Measurements from ENCODE around the gene COL26A1.

Gene COL26A1

DNA sequence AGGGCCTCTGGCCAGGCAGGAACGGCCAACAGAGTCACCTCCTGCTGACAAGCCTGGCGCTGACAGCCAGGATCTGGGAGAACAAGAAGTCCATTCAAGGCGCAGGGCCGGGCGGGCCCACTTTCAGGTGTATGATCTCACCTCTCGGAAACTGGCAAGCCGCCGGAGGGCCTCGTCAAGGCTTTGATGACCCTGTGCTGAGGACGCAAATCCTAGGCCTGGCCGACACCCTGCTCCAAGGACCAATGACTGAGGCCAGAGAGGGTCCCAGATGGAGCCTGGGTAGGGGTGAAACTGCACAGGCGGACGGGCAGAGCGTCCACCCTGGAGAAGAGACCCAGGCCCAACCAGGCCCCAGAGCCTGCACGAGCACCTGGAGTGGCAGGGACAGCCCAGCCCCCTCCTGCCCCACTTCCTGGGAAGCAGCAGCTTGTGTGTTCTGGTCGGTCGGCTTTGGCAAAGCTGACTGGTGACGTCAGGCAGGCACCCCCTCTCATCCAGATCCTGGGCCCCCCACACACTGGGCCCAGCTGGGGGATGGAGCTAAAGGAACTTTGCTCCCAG, 235.8 kb downstream of the COL26A1 start:
- H3K4me3 ChIP-seq (ENCODE audit: low read length in 2 of 2): no peak overlapping the region
- H3K36me3 ChIP-seq (replicated peaks in 1 of 2; ENCODE audit: control insufficient read depth in 2 of 2, insufficient read depth in 2 of 2, low read length in 2 of 2): no peaks in the 10 kb centered on the region
- peak overlapping the region; percentile 33 for H2AFZ ChIP-seq (ENCODE audit: low read length)
- no peak overlapping the region for H3K14ac ChIP-seq (ENCODE audit: low read length)
- H2BK15ac ChIP-seq (ENCODE audit: low read length): no peak overlapping the region
- peak overlapping the region; percentile 84 for H2AK5ac ChIP-seq (ENCODE audit: low read depth, low read length)
- peak overlapping the region; percentile 1 for H3K18ac ChIP-seq (ENCODE audit: low read length)
- DNase-seq (ENCODE audit: low spot score): no peak
- no peaks in the 10 kb centered on the region for H3K9me3 ChIP-seq (replicated peaks in 1 of 2; ENCODE audit: control insufficient read depth in 2 of 2, insufficient read depth in 1 of 2, low read depth in 1 of 2, low read length in 2 of 2)
- H3K4ac ChIP-seq (ENCODE audit: low read length): no peak overlapping the region
- H3K27me3 ChIP-seq (ENCODE audit: control insufficient read depth in 3 of 3, insufficient read depth in 3 of 3, low read depth in 1 of 3, low read length in 3 of 3): peaks cover 0 to 17% (median 0%) of the 10 kb centered on the region in 3 experiments
- no peak overlapping the region for H2BK5ac ChIP-seq (ENCODE audit: low read length)
- no peak overlapping the region for H3K4me2 ChIP-seq (ENCODE audit: insufficient read depth, low read length, poor library complexity, severe bottlenecking)
- no peak overlapping the region for H3K23ac ChIP-seq (ENCODE audit: low read depth, low read length, poor library complexity)
- H4K8ac ChIP-seq (ENCODE audit: low read depth, low read length): no peak overlapping the region
- no peak overlapping the region for H3K9ac ChIP-seq (ENCODE audit: low read depth, low read length, poor library complexity)
- no peak overlapping the region for H2BK120ac ChIP-seq (ENCODE audit: low read depth, low read length)
- no peak overlapping the region for H3K27ac ChIP-seq (replicated peaks; ENCODE audit: low read length)
- no CpG with 5 or more reads among the region's 18 CpGs for WGBS, 2 donors (ENCODE audit: extremely low coverage in 2 of 2, insufficient read length in 2 of 2, insufficient replicate concordance in 1 of 2)
- peaks cover 0 to 6% of the 10 kb centered on the region in 2 donors for H3K4me1 ChIP-seq (ENCODE audit: control insufficient read depth in 2 of 2, insufficient read depth in 1 of 2, low read depth in 1 of 2, low read length in 2 of 2)
- H2BK12ac ChIP-seq (ENCODE audit: low read length): no peak overlapping the region
- H3K79me1 ChIP-seq (ENCODE audit: low read depth, low read length): no peaks in the 10 kb centered on the region
- H4K91ac ChIP-seq (ENCODE audit: low read depth, low read length, poor library complexity): no peak overlapping the region

DNA sequence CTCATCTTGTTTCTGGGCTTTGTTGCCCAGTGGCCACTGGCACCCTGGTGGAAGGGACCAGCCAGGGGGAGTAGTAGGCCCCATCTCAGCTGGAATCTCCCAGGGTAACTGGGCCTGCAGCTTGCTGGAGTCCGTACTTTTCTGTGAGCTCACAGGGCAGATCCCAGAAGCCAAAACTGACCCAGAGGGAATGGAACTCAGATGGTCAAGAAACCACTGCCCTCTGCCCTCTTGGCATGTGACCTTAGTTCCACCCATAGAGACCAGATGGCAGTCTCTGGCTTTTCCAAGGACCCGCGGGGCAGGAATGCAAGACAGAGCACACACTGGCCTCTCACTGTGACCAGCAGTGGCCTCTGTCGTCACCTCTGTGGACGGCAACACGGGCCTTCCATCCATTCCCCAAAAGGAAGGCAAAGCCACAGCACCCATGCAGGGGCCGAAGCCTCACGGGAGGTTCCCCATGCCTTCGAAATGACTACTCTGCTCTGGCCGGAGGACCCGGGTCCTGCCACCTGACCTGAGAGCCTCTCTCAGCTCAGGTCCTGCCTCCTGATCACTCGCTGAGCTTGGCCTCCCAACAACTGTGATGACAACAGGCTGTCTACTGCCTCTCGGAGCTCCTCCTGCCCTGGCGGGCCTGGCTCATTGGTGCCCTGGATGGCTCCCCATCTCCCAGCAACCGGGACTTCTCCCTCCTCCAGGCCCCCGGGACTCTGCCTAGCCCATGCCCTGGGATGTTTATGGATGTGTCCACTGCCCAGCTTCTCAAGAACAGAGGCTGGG, 236.5 kb downstream of the COL26A1 start:
- Histone ChIP-seq H2BK15ac (ENCODE audit: low read length) (peak overlapping the region; percentile 1), H3K4me1 (ENCODE audit: control insufficient read depth in 2 of 2, insufficient read depth in 1 of 2, low read depth in 1 of 2, low read length in 2 of 2) (peaks cover 0 to 6% of the 10 kb centered on the region in 2 donors), H2AK5ac (ENCODE audit: low read depth, low read length) (peak overlapping the region; percentile 56), H3K79me1 (ENCODE audit: low read depth, low read length) (no peaks in the 10 kb centered on the region), H3K14ac (ENCODE audit: low read length) (no peak overlapping the region), H3K23ac (ENCODE audit: low read depth, low read length, poor library complexity) (no peak overlapping the region), H3K4me2 (ENCODE audit: insufficient read depth, low read length, poor library complexity, severe bottlenecking) (no peak overlapping the region), H3K4me3 (ENCODE audit: low read length in 2 of 2) (no peak overlapping the region), H3K27me3 (ENCODE audit: control insufficient read depth in 3 of 3, insufficient read depth in 3 of 3, low read depth in 1 of 3, low read length in 3 of 3) (peaks cover 0 to 17% (median 0%) of the 10 kb centered on the region in 3 experiments), H4K8ac (ENCODE audit: low read depth, low read length) (no peak overlapping the region), H3K18ac (ENCODE audit: low read length) (peak overlapping the region; percentile 32), H2BK120ac (ENCODE audit: low read depth, low read length) (no peak overlapping the region), H4K91ac (ENCODE audit: low read depth, low read length, poor library complexity) (no peak overlapping the region), H3K4ac (ENCODE audit: low read length) (no peak overlapping the region), H2BK12ac (ENCODE audit: low read length) (no peak overlapping the region), H3K27ac (replicated peaks; ENCODE audit: low read length) (no peak overlapping the region), H3K9ac (ENCODE audit: low read depth, low read length, poor library complexity) (no peak overlapping the region), H2BK5ac (ENCODE audit: low read length) (no peak overlapping the region), H2AFZ (ENCODE audit: low read length) (peak overlapping the region; percentile 33), H3K36me3 (replicated peaks in 1 of 2; ENCODE audit: control insufficient read depth in 2 of 2, insufficient read depth in 2 of 2, low read length in 2 of 2) (no peaks in the 10 kb centered on the region), H3K9me3 (replicated peaks in 1 of 2; ENCODE audit: control insufficient read depth in 2 of 2, insufficient read depth in 1 of 2, low read depth in 1 of 2, low read length in 2 of 2) (no peaks in the 10 kb centered on the region)
- no CpG with 5 or more reads among the region's 16 CpGs for WGBS, 2 donors (ENCODE audit: extremely low coverage in 2 of 2, insufficient read length in 2 of 2, insufficient replicate concordance in 1 of 2)
- DNase-seq (ENCODE audit: low spot score): no peak

DNA sequence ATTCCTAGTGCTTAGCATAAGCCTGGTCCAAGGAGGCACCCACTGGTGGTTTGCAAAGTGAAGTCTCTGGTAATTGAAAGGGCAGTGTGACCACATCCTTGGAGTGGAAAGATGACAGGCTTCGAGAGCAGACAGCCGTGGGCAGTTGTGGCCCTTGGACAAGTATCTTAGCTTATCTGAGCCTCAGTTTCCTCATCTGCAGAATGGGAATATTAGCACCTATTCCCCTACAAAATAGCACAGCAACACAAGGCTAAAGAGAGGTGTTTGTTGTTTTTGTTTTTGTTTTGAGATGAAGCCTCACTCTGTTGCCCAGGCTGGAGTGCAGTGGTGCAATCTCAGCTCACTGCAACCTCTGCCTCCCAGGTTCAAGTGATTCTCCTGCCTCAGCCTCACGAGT, 237.1 kb downstream of the COL26A1 start:
- no CpG with 5 or more reads among the region's 3 CpGs for WGBS, 2 donors (ENCODE audit: extremely low coverage in 2 of 2, insufficient read length in 2 of 2, insufficient replicate concordance in 1 of 2)
- Histone ChIP-seq H2BK120ac (ENCODE audit: low read depth, low read length) (no peak overlapping the region), H4K8ac (ENCODE audit: low read depth, low read length) (no peak overlapping the region), H3K4me1 (ENCODE audit: control insufficient read depth in 2 of 2, insufficient read depth in 1 of 2, low read depth in 1 of 2, low read length in 2 of 2) (peaks cover 0 to 6% of the 10 kb centered on the region in 2 donors), H3K79me1 (ENCODE audit: low read depth, low read length) (no peaks in the 10 kb centered on the region), H2BK5ac (ENCODE audit: low read length) (no peak overlapping the region), H3K18ac (ENCODE audit: low read length) (no peak overlapping the region), H3K27me3 (ENCODE audit: control insufficient read depth in 3 of 3, insufficient read depth in 3 of 3, low read depth in 1 of 3, low read length in 3 of 3) (peaks cover 0 to 17% (median 0%) of the 10 kb centered on the region in 3 experiments), H3K9me3 (replicated peaks in 1 of 2; ENCODE audit: control insufficient read depth in 2 of 2, insufficient read depth in 1 of 2, low read depth in 1 of 2, low read length in 2 of 2) (no peaks in the 10 kb centered on the region), H3K36me3 (replicated peaks in 1 of 2; ENCODE audit: control insufficient read depth in 2 of 2, insufficient read depth in 2 of 2, low read length in 2 of 2) (no peaks in the 10 kb centered on the region), H2BK12ac (ENCODE audit: low read length) (no peak overlapping the region), H3K9ac (ENCODE audit: low read depth, low read length, poor library complexity) (no peak overlapping the region), H3K23ac (ENCODE audit: low read depth, low read length, poor library complexity) (no peak overlapping the region), H2AFZ (ENCODE audit: low read length) (no peak overlapping the region), H3K27ac (replicated peaks; ENCODE audit: low read length) (no peak overlapping the region), H3K4me2 (ENCODE audit: insufficient read depth, low read length, poor library complexity, severe bottlenecking) (no peak overlapping the region), H3K14ac (ENCODE audit: low read length) (no peak overlapping the region), H2BK15ac (ENCODE audit: low read length) (peak overlapping the region; percentile 1), H2AK5ac (ENCODE audit: low read depth, low read length) (peak overlapping the region; percentile 56), H3K4me3 (ENCODE audit: low read length in 2 of 2) (no peak overlapping the region), H3K4ac (ENCODE audit: low read length) (no peak overlapping the region), H4K91ac (ENCODE audit: low read depth, low read length, poor library complexity) (no peak overlapping the region)
- DNase-seq (ENCODE audit: low spot score): no peak

DNA sequence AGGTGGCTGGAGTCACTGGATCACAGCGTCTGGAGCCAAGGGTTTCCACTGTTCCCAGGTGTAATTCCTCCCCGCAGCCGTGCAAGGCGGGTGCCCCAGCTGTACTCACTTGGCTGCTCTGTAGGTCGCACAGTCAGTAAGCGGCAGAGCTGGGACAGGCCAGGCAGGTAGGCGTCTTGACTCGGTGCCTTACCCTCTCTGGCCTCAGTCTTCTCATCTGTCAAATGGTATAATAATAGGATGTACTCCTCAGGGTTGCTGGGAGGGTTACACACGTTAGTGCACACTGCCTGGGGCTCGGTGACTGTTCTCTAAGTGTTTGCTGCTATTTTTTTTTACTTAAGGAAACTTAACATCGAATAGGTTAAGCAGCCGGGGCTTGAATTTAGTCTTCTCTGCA, 239.4 kb downstream of the COL26A1 start:
- Histone ChIP-seq H3K36me3 (replicated peaks in 1 of 2; ENCODE audit: control insufficient read depth in 2 of 2, insufficient read depth in 2 of 2, low read length in 2 of 2) (no peaks in the 10 kb centered on the region), H3K4ac (ENCODE audit: low read length) (no peak overlapping the region), H3K4me2 (ENCODE audit: insufficient read depth, low read length, poor library complexity, severe bottlenecking) (no peak overlapping the region), H2AFZ (ENCODE audit: low read length) (no peak overlapping the region), H2BK120ac (ENCODE audit: low read depth, low read length) (no peak overlapping the region), H3K18ac (ENCODE audit: low read length) (no peak overlapping the region), H4K8ac (ENCODE audit: low read depth, low read length) (no peak overlapping the region), H3K23ac (ENCODE audit: low read depth, low read length, poor library complexity) (no peak overlapping the region), H3K4me3 (ENCODE audit: low read length in 2 of 2) (no peak overlapping the region), H3K79me1 (ENCODE audit: low read depth, low read length) (no peaks in the 10 kb centered on the region), H3K4me1 (ENCODE audit: control insufficient read depth in 2 of 2, insufficient read depth in 1 of 2, low read depth in 1 of 2, low read length in 2 of 2) (peaks cover 0 to 6% of the 10 kb centered on the region in 2 donors), H3K27me3 (ENCODE audit: control insufficient read depth in 3 of 3, insufficient read depth in 3 of 3, low read depth in 1 of 3, low read length in 3 of 3) (peaks cover 0 to 17% (median 0%) of the 10 kb centered on the region in 3 experiments), H2BK12ac (ENCODE audit: low read length) (no peak overlapping the region), H3K27ac (replicated peaks; ENCODE audit: low read length) (no peak overlapping the region), H2AK5ac (ENCODE audit: low read depth, low read length) (peak overlapping the region; percentile 33), H2BK5ac (ENCODE audit: low read length) (no peak overlapping the region), H4K91ac (ENCODE audit: low read depth, low read length, poor library complexity) (no peak overlapping the region), H2BK15ac (ENCODE audit: low read length) (peak overlapping the region; percentile 2), H3K9ac (ENCODE audit: low read depth, low read length, poor library complexity) (no peak overlapping the region), H3K9me3 (replicated peaks in 1 of 2; ENCODE audit: control insufficient read depth in 2 of 2, insufficient read depth in 1 of 2, low read depth in 1 of 2, low read length in 2 of 2) (no peaks in the 10 kb centered on the region), H3K14ac (ENCODE audit: low read length) (no peak overlapping the region)
- WGBS, 2 donors (ENCODE audit: extremely low coverage in 2 of 2, insufficient read length in 2 of 2, insufficient replicate concordance in 1 of 2): no CpG with 5 or more reads among the region's 12 CpGs
- no peak for DNase-seq (ENCODE audit: low spot score)

All from neuronal stem cell (in vitro differentiated cells).